NCI-H2227 (cell line): ENCODE results near the gene BTK.
A peak's percentile ranks its signal among the peaks of the same experiment; 100 is the strongest.

Experiments used
- DNase-seq: peaks from one replicate; lab custom pipeline; 2025; ENCODE audit not compliant: unreplicated experiment; lab: John Stamatoyannopoulos, UW

The BTK gene

DNA sequence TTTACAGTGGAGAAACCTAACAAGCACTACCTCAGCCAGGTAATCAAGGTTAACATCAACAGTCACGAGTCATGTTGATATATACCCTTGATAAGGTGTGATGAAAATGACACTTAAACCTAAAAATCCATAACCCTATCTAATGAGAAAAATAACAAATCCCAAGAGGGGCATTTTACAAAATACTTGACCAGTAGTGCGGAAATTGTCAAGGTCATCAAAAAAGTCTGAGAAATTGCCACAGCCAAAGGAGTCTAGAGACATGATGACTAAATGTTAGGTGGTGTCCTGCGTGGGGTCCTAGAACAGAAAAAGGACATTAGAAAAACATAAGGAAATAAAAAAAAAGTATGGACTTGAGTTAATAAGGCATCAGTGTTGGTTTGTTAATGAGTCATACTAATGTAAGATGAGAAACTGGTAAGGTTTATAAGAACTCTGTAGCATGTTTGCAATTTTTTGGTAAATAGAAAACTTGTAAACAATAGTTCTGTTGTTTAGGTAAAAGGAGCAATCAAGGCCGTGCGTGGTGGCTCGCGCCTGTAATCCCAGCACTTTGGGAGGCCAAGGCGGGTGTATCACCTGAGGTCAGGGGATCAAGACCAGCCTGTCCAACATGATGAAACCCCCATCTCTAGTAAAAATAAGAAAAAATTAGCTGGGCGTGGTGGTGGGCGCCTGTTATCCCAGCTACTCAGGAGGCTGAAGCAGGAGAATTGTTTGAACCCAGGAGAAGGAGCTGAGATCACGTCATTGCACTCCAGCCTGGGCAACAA lies 7.7 kb upstream of the BTK start:
- no peak for DNase-seq

DNA sequence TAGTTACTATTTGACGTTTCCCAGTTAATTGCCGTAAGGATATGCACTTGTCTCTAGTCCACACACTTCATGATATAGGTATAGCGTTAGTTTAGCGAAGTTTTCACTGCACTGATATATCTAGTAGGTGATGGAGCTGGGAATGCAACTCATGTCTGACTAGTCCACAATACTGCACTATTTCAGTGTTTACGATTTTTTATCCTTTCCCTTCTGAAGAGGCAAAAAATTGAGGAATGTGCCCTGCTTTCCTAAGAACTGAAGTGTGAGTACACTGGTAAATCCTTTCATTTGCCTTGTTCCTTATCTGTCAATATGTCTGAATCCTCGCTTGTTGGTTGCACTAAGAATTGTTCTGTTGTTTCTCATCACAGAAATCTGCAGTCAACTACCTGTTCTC lies 5.8 kb upstream of the BTK start:
- no peak for DNase-seq

DNA sequence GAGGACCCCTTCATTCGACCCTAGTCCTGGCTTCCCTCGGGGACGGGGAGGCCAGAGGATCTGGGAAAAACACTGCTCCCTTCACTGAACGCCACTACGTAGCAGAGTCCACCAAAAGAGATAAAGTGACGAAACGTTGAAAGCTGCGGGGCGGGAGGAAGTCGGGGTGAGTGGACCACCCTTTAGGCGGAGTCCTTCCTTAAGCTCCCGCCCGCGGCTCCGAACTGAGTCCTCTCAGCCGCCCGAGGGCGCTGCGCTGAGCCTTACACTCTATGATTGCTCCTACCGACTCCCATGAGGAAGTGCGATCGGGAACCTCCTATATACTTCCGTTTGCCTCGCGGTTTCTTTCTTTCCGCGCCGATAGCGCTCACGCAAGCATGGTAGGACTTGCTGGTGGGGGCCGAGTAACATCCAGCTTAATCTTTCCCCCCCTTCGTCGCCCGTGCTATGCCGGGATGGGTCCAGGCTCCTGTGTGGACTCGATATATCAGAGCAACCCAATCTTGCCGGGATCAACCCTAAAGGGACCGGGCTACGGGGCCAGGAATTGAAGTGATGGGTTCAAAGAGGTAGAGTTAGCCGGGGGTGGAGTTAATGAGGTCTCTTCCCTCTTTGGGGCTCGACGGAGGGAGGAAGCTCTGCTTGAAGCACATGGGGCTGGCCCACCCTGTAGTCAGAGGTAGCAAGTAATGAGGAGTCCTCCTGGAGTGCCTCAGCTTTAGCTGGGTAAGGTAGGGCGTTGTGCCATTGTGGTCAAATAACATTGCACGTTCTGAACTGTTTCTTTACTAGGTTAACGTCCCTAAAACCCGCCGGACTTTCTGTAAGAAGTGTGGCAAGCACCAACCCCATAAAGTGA lies 4.9 kb upstream of the BTK start, which contains the start of gene RPL36A:
Gene RPL36A (plus strand): TSS at position 348 of the 862 bp plus-strand sequence. CDS start 33 bp downstream, at position 381.
- DNase-seq = peak; percentile 99

DNA sequence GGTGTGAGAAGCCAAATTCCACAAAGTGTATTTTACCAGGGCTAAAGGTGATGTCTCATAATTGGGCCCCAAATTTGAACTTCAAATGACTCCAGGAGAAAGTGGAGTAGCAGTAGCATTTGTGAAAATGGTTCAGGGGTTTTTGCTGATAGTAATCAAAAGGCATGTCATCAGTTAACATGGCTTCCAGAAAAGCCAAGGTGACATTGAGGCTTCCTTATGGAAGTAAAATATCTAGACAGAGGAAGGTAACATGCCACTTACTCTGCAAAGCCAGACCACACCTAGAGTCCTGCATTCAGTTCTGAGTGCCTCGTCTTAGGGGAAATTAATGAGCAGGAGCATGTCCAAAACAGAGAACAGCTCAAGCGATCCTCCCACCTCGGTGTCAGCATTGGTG lies 2.6 kb upstream of the BTK start:
- DNase-seq = no peak

DNA sequence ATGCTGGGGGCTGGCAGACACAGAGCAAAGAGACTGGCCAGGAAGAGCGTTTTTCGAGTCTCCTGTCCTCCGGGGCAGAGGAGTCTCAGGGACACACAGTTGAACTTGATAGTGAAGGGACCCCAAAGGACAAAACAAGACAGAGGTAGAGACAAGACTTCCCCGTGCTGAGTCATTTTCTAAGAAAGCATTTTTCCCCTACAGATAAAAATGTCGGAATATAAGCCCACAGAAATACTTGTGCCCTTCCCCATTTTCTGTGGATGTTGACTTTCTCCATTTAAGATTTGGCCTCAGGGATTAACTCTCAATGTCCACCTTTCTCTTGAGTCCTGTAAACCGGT lies 523 bp upstream of the BTK start:
- no peak for DNase-seq

DNA sequence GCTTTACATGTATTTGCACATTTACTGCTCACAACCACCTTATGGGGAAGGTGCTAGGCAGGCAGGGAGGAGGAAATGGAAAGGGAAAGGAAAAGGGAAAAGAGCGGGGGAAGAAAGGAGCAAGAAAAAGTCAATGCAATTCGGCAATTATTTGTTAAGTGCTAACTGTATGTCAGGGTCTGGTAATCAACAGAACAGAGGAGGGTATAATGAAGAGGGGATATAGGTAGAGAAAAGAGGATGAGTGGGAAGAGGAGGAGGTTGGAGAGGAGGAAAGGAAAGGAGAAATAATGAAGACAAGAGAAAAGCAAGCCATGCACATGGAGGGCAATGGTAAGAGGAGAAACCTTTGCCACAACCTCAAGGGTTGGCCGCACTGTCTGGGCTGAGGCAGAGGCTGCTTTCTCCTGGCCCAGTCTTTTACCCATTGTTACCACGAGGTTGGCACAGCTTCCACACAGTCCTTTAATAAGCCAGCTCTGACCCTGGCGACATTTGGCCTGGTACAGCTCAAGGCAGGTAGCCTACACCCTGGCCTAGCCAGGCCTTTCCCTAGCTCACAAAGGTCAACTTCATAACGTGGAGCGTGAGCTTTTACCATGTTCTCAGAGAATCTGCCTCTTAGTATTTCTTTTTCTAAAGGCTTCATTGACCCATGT lies 836 bp downstream of the BTK start:
- DNase-seq = no peak

DNA sequence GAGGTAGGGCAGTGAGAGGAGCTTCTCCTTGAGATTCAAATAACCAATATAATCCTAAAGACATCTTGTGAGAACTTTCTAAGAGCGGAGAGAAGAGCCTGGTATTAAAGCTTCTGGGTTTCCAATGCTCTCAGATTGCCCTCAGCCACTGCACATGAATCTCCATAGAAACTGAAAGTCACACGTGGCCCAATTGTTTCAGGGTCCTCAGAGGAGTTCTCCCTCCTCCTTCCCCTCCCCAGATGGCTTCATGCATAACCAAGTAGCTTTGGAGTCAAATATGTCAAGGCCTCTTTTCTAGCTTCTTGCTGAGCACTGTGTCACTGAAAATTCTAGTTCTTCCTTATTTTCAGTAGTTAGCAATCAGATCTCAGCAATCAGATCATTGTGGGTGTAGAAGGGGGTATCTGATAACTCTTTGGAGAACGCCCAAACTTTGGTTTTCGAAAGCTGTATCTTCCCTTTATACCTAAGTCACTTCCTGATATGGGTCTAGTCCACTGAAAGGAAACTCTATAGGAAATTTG lies 2.2 kb downstream of the BTK start:
- DNase-seq = no peak

DNA sequence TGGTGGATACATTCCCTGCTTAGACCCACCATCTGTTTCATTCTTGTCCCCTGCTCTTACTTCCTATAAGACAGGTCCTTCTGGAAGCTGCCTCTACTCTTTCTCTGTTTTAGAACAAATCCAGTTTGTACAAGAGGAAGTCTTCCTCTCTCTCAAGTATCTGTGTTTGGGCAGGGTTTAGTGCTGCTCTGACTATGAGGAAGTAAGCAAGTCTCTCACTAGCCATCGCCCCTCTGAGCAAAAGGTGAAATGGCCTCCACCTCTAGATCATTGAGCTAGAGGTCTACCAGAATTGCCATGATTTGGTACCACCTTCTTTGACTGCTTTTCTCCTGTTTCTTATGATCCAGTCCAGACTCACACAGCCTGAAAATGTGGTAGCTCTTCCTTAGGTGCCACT lies 8.4 kb downstream of the BTK start:
- DNase-seq = no peak

DNA sequence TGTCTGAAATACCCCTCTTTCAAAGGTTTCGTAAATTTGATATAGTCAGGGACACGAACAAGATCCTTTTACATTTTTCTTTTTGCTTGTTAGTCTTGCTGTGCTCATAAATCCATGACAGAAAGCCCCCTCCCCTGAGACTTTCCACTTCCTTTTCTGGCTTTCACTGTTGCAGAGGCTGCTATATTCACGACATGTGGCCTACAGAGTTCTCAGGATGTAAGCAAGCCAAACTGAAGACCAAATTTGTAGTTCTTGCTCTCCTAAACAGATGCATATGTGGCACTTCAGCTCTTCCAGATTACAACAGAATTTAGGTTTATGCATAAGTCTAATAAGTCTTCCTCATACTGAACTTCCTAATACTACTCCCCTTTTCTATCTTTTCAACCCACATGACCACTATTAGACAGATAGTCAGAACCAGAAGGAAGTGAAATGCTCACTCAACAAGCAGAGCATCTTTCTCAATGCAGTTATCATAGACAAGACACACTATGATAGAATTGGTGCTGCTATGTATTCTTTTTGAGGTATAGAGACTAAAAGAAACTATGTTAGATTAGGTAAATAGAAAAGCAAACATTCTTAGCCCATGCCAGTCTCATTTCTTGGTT lies 15.0 kb downstream of the BTK start:
- DNase-seq = no peak

DNA sequence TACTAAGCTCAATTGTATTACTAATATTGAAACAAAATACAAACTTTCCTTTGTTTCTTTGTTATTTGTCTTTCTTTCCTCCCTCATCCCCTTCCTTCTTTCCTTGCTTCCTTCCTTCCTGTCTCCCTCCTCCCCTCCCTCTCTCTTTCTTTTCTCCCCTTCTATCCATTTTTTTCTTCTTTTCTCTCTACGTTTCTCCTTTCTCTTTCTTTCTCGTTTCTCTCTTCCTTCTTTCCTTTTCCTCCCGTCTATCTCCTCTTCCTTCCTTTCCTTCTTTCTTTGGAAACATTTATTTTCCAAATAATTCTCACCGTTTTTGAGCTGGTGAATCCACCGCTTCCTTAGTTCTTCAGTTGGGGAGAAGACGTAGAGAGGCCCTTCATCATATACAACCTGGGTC lies 16.3 kb downstream of the BTK start:
- DNase-seq = no peak

DNA sequence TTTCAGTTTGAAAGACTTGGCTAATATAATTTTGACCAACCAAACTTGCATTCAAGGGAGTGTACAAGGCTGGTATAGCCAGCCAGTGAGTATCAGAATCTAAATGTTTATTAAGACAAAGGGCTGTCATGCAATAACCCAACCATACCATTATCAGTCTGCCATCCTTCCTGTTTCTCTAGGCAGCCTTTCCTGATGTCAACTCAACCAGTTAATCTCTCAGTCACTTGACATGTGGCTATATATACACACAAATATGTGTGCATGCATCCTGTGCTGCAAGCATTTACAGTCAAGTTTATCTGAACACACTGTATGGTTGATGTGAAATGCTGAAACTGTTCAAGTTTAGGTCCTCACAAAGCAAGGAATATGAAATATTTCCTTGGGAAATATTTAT lies 17.2 kb downstream of the BTK start:
- DNase-seq = no peak

DNA sequence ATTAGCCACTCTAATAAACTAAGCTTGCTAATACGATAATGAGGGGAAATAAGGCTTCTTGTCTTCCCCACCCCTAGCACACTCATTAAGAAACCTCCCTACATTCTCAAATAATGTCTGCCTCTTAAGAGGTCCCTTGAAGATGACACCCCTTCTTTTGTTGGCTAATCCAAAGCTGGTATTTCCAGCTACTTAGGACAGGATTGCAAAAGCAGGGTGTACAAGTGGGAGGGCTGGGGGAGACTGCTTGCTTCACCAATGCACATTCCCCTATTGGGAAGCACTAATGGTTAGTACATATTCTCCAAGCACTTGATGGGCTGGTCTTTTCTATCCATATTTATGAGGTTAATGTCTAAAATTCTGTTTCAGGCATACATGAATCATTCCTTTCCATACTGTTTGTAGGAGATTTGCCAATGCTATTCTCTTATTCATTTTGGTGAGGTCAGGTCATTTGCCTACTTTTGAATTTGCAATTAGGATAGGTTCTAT lies 20.6 kb downstream of the BTK start:
- DNase-seq = no peak

DNA sequence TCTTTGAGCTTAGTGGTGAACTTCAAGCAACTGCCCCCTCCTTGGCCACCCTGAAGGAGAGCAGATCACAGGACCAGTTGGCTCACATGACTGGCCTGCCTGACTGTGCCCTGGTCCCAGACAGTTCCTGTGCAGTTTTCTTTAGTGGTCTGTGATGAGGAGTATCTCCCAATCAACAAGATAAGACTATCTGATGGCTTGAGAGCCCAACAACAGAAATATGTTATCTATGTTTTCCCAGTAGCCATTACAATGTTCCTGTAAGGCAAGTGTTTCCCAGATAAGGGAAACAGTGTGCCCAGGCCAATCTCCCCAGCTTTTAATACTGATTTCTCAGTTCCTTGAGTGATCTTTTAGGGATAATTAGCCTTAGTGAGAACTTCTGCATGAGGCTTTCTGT lies 23.2 kb downstream of the BTK start:
- no peak for DNase-seq

DNA sequence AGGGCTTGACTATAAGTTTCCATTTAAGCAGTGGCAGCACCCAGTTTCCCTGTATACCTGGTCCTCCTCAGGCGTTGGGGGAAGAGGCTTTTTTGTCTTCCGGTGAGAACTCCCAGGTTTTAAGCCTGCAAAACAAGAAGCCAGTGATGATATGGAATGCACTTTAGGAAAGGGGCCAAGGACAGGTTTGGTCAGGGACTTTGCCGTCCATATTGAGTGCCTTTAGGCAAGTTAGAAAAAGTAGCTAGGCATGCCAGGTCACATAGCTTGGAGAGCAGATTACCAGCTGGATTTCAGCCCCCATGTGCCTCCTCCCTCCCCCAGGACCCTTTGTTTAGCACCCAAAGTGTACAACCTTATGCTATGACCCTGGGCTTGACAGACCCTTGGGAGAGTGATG lies 23.9 kb downstream of the BTK start:
- DNase-seq = no peak

DNA sequence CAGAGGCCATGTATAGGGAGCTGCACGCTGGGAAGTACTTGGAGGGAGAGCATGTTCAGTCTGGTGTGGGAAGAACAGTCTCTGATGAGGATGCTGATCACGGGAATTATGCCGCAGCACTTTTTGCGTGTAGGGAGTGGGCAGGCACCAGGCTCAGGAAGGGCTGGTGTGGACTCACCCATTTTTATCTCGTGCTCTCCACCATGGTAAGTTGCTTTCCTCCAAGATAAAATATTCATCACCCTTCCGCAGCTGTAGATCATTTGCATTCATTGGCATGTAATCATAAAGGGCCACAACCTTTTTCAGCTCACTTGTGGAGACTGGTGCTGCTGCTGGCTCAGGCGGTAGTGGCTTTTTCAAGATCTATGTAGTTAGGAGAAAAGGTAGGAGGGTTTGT lies 25.6 kb downstream of the BTK start:
- no peak for DNase-seq

DNA sequence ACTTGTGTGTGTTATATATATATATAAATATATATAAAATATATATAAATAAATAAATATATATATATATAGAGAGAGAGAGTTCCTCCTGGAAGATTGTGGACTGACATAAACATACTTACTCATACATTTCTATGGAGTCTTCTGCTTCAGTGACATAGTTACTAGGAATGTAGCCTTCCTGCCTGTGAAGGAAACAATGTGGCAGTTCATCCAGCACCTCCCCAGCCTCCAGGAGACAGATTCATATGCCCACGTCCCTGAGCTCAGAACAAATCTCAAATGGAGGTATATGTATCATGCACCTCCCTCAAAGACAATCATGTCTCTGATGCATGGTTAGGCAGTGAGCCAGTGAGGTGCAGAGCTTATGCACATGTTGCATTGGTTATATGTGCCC lies 26.0 kb downstream of the BTK start:
- DNase-seq = no peak

DNA sequence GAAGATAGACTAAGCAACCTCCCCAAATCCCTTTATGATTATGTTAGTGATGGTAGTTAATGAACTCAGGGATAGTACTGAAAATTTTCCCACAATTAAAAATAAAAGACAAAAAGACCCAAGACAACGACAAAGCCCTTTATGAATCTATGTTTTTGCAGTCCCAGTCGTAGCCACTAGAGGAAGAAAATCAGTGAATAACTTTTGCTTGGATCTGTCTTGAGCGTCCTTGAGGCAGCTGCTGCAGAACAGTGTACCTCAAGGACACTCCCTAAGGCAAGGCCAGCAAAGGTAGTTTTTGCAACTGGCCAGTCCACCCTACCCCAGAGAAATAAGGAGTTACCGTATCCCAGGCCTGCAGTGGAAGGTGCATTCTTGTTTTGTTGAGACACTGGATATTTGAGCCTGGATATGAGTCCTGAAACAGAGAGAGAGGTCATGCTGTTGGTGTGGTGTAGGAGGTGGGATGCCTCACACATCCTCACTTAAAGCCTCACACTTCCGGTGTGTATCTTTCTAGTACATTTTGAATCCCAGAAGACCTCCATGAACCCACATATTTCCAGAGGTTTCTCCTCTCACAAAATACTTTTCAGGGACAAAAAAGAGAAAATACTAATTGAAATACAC lies 28.7 kb downstream of the BTK start:
- peak; percentile 25 for DNase-seq

DNA sequence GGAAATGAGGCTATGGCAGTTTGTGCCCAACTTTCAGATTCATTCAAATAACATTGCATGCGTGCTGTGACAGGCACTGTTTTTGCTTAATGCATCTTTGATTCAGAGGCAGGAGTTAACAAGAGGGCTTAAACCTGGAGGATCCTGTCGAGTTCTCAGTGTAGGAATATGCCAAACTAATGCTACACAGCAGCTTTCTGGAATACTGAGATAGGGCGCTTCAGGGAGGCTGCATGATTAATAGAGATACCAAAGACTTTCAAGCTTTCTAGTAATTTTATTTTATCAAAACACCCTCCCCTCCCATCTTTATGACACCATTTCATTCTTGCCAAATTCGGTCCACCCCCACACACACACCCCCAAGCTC lies 36.8 kb downstream of the BTK start:
- no peak for DNase-seq

DNA sequence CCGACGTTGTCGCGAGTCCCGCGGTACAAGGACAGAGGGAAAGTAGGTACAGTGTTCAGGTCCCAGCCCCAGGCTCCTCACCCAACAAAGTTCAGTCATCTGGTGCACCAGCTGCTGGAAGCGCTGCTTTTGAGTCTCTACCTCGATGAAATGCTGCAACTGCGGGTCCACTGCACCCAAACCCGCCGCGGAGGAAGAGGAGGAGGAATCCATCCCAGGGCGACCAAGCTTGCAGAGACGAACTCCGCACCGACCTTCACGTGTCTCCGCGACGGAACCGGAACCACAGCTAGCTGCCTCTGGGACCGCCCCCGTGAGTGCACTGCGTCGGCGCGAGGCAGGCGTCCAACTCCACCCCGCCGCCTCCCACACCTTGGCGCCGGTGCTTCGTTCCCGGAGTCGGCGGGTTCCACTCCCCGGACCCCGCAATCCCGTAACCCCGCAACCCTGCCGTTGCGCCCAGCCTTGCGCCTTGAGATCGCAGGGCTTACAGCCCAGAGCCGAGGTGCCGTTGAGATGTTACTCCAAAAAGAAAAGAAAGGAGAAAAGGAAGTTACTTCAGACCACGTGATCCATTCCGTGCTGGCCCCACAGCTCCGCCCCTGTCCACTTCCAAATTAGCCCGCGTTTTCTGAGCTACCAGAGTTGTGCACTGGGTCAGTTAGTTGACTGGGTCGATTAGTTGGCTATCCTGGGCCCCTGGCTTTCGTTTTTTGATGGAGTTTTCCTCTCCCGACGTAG lies 37.4 kb downstream of the BTK start, which contains the start of gene TIMM8A:
Gene TIMM8A (minus strand): TSS at position 291 of the 741 bp plus-strand sequence. CDS start 78 bp downstream, at position 213.
- DNase-seq = peak; percentile 88
